HG03095 (cell line): ENCODE measurements around the gene PTPRK.
"Not testable (repeated sequence)": the region's sequence is repeated elsewhere in the genome, so short reads cannot be mapped to it uniquely, and the experiment has no call there.

ENCODE experiments used
- ATAC-seq: cut with Tn5 transposase; IDR thresholded peaks from one replicate; pipeline ENCODE4 v1.9.1; 2021; ENCODE audit warnings: moderate library complexity; ENCODE audit not compliant: unreplicated experiment

The PTPRK gene

DNA sequence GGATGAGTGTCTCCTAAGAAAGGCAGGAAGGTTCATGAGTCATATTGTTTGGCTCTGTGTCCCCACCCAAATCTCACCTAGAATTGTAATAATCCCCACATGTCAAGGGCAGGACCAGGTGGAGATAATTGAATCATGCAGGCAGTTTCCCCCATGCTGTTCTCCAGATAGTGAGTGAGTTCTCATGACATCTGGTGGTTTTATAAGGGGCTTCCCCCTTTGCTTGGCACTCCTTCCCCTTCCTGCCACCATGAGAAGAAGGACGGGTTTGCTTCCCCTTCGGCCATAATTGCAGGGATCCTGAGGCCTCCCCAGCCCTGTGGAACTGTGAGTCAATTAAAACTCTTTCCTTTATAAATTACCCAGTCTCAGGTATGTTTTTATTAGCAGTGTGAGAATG is 542.2 kb downstream of the PTPRK start:
- ATAC-seq, result not testable (repeated sequence)

DNA sequence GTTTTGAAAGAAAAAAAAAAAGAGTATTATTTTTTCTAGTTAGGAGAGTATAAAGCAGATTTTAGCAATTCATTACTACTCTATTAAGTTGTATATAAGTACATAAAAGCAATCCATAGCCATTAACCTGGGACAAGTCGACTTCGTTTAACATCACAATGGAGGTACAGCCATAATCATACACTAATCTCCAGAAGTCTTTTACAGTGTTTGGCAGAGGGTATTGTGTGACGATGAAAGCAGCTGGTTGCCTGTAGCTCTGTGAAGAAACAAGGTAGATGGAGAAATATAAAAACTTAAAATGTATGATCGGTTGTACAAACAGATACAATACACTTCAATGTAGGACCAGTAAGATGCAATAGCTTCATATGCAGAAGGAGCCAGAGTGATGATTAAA is 543.6 kb downstream of the PTPRK start:
- no peak for ATAC-seq

DNA sequence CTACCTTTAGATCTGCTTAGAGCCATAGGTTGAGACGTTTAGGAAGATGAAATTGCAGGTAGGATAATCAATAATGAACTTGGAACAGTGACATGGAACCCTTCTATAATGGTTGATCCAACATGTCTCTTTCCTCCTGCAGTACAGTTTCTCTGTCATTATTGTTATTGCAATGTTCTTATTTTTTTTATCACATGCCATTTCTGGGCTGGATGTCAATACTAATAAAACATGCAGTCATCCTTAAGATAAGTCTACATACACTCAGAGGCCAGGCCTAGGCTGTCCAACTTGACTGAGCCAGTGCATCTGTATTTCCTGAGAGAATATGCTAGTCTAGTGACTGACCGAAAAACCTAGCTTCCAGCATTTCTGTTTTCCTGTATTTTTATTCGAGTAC is 544.3 kb downstream of the PTPRK start:
- no peak for ATAC-seq

DNA sequence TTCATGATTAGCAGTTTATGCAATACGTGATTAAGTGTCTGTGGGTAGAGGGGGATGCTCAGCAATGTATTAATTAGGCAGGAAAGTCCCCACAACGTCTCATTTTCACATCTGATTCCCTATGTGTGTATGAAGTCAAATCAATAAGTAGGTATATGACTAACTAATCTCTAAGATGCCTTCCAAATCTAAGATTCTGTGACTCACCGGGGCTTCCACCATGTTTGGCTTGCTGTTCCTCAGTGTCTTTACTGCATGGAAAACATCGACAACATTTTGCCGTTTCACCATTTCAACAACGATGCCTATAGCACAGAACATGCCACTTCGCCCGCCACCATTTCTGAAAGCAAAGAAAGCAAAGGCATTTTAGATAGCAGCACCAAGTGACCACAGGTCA is 547.6 kb downstream of the PTPRK start:
- ATAC-seq, result no peak

GRCh38 chr6:127971945-127972391 is 548.4 kb downstream of the PTPRK start:
- no peak for ATAC-seq

GRCh38 chr6:127971386-127971785 is 549.0 kb downstream of the PTPRK start:
- ATAC-seq, result no peak

DNA sequence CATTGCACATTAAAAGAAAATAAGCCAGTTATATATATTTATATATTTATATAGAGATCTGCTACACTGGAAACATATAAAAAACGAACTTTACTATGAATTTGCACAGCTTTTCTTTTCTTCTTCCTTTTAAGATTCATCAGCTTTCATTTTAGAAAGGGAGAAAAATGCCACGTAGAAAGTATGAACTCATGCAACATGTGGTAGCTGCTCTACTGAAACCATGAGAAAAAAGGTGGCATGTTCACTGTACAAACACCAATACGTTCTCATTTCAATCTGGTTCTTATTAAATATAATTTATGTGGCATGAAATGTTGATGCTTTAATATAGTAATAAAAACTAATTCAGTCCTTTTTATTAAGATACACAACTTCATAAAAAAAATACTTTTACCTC is 550.7 kb downstream of the PTPRK start:
- ATAC-seq, result no peak

DNA sequence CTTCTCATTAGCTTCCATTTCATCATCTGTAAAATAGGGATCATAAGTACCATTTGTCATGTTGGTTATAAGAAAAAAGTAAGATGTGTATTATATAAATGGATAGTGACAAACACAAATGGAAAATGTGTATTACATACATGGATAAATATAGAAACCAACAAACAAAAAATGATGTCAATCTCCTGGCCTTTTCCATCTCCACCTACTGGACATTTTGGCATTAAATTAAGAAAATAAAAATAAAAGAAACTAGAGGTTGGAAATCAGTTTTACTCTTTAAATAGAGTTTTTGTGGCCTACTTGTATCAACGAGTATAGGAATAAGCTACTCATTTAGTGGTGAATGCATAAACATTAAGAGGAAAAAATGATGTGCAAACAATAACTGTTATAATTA is 552.0 kb downstream of the PTPRK start:
- ATAC-seq, result no peak

- ATAC-seq, result no peak
Measured at GRCh38 chr6:127967708-127968107, 552.7 kb downstream of the PTPRK start.

- ATAC-seq, result no peak
Measured at GRCh38 chr6:127966616-127967015, 553.8 kb downstream of the PTPRK start.

GRCh38 chr6:127963495-127963894 is 556.9 kb downstream of the PTPRK start:
- ATAC-seq, result no peak

DNA sequence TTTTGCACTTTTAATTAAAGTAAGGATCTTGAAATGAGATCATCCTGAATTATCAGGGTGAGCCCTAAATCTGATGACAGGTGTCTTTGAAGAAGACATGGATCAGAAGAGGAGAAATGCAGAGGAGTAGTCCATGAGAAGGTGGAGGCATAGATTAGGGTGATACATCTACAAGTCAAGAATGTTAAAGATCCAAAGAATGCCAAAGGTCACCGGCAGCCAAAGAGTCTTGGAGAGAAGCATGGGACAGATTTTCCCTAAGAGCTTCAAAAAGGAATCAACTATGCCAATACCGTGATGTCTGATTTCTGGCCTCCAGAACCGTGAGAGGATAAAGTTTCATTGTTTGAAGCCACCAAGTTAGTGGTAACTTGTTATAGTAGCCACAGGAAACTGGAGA is 560.5 kb downstream of the PTPRK start:
- no peak for ATAC-seq

GRCh38 chr6:127956956-127957355 is 563.4 kb downstream of the PTPRK start:
- ATAC-seq, result no peak

GRCh38 chr6:127956260-127956888 is 564.0 kb downstream of the PTPRK start:
- no peak for ATAC-seq

- no peak for ATAC-seq
Measured at GRCh38 chr6:127954082-127954481, 566.3 kb downstream of the PTPRK start.

DNA sequence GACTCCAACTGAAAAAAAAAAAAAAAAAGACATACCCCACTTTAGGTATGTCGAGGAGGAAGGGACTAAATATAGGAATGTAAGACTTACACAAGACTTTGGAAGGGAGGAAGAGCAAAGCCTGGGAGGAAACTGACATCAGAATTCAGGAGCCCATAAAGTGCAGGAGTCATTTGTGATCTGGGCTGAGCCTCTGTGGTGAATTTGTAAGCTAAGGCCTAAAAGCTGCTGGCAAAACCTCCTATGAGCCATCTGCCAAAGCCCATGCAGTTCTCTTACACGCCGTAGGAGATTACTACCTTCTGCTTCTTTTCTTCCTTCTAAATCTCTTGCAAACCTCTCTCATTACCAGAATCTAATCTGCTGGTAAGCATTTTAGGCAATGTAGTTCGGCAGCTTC is 567.6 kb downstream of the PTPRK start:
- ATAC-seq, result no peak

- ATAC-seq, result no peak
Measured at GRCh38 chr6:127952176-127952575, 568.2 kb downstream of the PTPRK start.

DNA sequence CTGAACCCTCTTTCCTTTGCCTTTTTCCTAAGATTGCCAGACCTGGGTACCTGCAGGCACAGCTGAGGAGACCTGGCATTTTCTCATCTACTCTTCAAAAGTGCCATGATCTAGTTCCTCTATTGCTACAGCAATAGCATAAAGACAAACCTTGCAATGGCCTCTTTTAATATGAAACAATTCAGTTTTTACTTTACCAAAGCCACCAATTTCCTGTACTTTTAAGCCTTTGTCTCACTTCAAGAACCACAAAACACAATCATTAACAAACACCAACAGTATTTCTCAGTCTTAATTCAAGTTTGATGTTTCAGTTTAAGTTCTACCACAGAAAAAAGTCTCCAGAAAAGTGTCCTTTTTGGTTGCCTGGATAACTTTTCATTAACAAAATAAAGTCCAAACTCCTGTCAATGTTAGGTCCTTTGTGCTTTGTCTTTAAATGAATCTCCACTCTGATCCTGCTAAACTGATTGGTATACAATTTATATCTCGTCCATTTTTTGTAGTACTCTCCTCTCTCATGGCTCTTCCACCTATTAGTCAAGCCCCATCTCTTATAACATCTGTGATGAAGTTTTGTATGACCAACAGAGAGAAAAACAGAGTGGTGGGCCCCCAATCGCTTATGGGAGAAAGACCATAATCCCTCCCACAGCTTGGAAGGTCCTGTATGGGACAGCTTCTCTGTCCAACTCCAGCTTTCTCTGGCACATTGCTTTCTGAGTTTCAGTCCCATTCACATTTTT is 569.1 kb downstream of the PTPRK start:
- peak; percentile 66 for ATAC-seq

DNA sequence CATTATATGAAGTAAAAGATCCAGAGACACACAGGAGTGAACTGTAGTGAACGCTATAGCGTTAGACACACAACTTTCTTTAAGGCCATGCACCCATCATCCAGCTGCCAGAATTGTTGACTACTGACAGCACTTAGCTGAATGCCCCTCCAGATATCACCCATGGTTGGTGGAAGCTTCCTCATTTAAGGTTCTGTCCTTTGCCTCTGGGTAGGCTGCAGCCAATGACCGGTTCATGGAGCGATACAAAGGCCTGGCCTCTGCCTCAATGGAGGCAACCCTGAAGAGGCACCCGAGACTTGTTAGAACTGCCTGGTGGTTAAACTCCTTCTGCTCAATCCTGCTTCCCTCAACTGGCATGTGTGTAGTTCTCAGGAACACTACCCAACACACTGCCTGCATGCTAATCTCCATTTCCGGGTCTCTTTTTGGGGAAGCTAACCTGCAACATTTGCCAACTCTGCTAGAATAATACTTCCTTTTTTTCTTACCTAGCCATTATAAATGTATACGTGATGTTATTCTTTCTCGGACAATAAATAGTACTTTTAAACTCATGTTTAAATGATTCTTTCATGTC is 569.7 kb downstream of the PTPRK start:
- peak; percentile 21 for ATAC-seq

- ATAC-seq, result no peak
Measured at GRCh38 chr6:127949251-127949650, 571.1 kb downstream of the PTPRK start.

DNA sequence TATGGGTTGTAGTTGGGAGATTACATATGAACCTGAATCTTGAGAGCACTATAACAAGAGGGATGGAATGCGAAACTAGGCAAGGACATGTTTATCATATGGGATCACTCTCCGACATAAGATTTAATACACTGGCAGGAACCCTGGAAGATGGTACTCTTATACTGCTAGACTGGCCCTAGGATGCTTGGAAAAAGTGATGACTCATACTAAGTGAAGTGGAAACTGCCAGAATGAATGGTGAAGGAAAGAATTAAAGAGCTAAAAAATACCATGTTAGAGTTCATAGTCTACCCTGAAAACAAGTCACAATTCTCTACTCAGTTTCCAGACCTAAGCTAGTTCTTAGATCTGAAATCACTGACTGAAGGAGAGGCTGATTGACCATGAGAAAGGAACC is 574.0 kb downstream of the PTPRK start:
- no peak for ATAC-seq

DNA sequence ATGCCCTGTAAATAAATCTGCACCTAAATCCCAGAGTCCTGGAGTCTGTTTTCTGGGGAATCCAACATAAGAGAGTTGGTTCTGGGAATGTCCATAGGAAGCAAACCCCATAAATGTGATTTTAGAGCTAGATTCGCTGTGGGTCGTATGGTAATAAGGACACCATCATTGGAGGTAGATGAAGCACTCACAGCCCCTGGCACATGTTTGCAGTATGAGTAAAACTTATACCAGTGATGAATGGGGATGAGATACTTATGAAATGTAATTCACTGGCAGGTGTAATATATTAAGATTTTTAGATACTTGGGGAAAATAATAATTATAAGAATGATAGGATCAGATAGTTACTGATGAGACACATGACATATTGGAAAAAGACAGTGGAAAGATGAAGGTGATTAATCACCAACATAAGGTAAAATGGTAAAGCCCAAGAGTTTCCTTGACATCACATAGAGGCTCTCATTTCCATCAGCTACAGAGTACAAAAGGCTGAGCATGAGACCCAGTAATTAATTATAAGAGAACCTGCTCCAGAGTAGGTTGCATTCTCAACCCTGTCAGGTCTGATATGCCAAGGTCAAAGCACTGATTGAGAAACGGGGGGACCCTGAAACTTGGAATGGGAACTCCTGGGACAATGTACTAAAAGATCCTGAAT is 574.8 kb downstream of the PTPRK start:
- no peak for ATAC-seq
